ENCODE data around the gene ADAMTS14.

DNA sequence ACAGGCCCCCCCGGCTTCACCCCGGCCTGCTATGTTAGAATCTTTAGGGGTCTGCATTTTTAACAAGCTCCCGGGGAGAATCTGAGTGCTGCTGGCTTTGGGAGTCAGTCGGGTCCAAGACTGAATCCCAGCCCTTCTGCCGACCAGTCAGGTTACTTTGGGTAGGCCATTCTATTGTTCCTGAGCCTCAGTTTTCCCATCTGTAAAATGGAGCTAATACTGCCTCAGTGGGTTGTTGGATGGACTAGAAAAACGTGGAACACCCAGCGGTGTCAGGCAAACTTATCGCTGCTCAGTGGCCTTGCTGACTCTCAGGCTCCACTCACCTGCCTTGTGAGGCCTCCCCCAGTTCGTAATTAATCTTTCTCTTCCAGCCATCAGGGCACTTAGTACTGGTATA, 101.2 kb downstream of the ADAMTS14 start:
- no peak for TF ChIP-seq CTCF (IDR thresholded peaks at IDR 0.05)
- no peak for TF ChIP-seq POLR2A (IDR thresholded peaks at IDR 0.05)
- no peak for TF ChIP-seq EP300 (IDR thresholded peaks at IDR 0.05)

All from tibial nerve (tissue), 4 donors.